HG03442 (cell line): Measurements from ENCODE around the gene ARID1B.

ENCODE experiments used
- ATAC-seq: cut with Tn5 transposase; IDR thresholded peaks from one replicate; pipeline ENCODE4 v1.9.1; 2021; ENCODE audit warnings: mild to moderate bottlenecking, moderate library complexity; ENCODE audit not compliant: unreplicated experiment

ARID1B gene

DNA sequence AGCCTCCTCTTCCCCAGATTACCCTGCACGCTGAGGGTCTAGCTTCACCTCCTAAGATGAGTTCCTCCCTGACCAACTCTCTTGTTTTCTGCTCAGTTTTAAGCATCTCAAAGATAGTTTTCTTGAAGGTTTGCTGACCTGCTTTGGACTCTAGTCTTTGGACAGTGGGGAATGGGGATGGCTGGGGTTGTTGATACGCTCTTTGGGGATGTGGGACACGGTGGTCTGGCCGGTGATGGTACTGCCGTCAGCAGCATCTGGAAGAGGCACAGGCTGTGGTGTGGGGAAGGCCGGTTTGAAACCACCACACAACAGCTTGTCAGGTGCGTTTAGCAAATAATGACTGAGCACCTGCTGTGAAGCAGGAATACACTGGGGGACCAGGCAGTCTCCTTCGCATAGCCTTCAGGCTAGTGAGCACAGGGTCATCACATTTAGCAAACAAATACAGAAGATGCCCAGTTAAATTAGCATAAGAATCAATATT lies 452.0 kb downstream of the ARID1B start:
- no peak for ATAC-seq

- no peak for ATAC-seq
These were observed 452.5 kb downstream of the ARID1B start for GRCh38 chr6:157229713-157230112.

DNA sequence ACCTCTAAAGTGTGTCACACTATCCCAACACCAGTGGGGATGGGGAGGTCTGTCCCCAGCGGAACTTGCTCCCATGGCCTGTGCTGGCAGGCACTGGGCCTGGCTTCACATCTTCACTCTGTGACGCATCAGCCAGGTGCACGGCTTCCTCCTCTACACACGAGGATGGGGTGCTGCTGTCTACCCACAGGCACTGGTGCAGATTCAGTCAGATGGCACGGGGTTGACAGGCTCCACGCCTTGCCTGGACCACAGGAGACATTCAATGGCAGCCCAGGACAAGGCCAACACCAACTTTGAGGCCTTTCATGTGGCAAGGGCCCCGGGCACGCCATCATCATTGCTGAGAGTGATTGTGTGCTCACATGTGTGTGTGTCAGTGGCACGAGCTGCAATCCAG lies 453.7 kb downstream of the ARID1B start:
- ATAC-seq, result no peak

- ATAC-seq, result no peak
These were observed 455.1 kb downstream of the ARID1B start for GRCh38 chr6:157232161-157232895.

- no peak for ATAC-seq
These were observed 456.0 kb downstream of the ARID1B start for GRCh38 chr6:157233156-157233555.

- no peak for ATAC-seq
These were observed 456.5 kb downstream of the ARID1B start for GRCh38 chr6:157233686-157234085.

DNA sequence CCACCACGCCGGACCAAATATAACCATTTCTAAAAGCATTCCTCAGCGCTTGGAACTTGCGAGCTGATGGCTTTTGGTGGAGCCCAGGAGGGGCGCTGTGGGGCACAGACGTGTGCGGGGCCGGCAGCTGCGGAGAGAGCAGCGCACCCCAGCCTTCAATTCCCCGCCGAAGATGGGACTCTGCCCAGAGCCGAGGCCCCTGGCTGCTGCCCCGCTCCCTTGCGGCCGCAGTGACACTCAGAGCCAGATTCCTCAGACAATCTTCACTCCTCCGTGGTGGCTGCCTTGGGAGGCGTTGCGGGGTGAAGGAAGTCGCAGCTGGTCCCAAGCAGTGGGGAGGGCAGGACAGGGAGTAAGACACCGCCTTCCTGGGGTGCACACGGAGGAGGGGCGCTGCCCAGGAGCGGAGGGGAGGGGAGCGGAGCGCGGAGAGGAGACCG lies 458.4 kb downstream of the ARID1B start:
- ATAC-seq, result no peak

DNA sequence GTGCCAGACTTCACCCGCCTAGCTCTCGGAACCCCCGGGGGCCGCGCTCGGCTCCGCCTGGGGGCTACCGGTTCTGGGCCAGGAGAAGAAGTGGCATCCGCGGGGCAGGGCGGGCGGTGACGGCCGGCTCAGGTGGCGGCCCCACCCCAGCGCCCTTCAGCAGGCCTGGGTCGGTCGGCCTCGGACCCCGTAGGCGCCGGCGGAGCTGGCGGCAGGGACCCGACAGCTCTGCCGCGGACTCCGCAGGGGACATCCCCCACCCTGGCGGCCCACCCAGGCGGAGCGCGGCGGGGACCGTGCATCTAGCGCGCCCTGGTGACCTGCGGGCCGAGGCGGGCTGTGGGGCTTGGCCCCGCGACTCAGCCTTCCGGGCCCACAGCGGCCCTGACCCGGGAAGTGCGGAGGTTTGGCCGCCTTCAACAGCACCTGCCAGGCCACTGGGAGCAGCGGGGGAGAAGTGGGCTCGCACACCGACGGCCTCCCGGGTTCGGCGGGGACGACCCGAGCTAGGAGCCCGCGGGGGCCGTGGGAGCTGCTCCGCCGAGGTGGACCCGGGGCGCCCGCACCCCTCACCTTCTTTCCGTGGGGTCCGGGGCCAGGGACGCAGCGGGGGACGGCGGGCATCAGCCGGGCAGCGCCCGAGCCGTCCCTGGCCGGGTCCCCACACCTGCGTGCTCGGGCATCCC lies 459.0 kb downstream of the ARID1B start:
- ATAC-seq, result no peak

GRCh38 chr6:157238346-157238745 lies 461.2 kb downstream of the ARID1B start:
- ATAC-seq, result no peak

DNA sequence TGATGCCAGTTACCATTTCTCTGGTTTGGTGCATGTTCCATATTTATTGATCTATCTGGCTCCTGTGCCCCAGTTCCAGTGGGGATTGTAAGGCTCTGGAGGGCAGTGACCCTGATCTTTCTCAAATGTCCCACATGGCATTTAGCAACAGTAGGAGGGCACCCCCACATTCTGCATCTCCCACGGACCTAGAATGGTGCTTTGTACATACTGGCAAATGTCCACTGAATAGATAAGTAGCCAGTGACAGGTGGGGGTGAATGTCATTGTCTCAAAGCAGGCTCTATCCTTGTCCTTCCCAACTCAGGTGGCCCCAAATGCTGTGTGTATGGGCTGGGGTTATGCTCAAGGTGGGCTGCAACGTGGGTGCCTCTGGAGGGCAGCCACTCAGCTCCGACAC lies 462.0 kb downstream of the ARID1B start:
- ATAC-seq, result no peak

DNA sequence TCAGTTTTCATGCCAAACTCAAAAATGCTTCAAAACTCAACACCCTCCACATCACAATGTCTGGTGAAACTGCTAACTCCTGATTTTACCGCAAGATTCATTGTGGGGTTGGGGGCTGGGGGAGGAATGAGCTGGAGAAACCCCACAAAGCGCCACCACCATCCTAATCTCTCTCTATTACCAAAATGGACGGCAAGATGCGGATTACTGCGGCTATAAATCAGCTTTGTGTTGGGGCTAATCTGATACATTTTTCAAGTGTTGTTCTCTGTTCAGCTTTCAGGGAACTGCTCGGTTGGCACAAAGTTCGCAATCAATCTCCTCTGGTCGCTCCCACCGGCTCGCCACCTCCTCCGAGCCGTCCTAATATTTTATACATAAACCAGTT lies 462.5 kb downstream of the ARID1B start:
- no peak for ATAC-seq

- no peak for ATAC-seq
These were observed 463.1 kb downstream of the ARID1B start for GRCh38 chr6:157240059-157240959.

DNA sequence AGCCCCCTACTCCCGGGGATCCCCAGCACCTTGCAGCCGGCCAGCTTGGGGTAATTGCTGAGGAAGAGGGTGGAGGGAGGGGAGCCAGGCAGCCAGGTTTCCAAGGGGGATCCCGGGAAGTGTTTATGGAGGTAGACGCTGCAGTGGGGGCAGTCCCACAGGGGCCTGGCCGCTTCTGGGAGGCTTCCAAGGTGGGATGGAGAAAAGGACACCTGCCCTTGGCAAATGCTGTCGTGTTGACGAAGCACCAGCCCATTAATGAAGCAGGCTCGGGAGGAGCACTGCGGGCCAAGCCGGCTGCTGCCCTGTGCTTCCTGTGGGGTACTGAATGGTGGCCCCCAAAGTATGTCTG lies 463.8 kb downstream of the ARID1B start:
- no peak for ATAC-seq

DNA sequence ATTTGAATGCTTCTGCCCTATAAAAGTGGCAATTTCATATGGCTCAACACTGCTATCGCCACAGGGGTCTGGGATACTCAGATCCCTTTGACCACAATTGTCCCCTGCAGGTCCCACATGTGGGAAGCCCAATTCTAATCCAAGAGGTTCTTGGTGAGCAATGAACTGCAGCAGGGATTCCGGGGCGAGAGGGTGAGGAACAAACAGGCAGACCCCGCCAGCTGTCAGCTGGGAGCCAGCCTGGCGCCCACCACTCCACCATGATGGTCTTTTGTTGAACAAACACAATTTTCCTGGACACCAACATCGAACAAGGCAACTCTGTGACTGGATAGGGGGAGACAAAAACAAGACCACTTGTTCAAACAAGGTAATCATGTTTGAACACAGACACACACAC lies 465.6 kb downstream of the ARID1B start:
- no peak for ATAC-seq

- ATAC-seq, result no peak
These were observed 467.0 kb downstream of the ARID1B start for GRCh38 chr6:157244175-157244574.

DNA sequence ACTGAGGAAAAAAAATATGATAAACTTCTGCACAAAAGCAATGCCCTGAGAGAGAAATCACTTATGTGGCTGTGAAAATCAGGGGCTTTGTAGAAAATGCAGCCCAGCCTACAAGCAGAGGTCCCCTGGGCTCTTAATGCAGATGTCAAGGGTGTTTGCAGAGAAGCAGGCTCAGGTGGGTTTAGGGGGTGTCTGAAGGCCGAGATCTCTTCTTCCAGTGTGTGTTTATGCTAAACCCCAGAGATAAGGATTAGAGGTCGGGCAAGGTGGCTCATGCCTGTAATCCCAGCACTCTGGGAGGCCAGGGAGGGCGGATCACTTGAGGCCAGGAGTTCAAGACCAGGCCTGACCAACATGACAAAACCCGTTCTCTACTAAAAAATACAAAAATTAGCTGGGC lies 467.6 kb downstream of the ARID1B start:
- ATAC-seq, result no peak

DNA sequence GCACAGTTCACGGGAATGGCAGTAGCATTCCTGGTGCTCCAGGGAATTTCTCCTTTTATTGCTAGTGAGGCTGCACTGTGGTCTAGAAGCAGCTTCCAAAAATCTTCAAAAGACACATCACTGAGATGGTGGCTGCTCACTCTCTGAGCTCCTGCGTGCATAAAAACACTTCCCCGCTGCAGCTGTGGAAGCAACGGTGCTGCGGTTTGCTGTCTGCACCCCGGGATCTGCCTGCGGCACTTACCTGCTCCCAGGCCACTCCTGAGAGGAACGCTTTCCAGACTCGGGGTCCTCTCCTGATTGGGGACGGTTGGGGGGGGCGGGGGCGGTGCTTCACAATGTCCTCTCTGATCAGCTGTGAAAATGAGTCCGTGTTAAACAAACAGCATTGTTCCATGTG lies 468.3 kb downstream of the ARID1B start:
- no peak for ATAC-seq

DNA sequence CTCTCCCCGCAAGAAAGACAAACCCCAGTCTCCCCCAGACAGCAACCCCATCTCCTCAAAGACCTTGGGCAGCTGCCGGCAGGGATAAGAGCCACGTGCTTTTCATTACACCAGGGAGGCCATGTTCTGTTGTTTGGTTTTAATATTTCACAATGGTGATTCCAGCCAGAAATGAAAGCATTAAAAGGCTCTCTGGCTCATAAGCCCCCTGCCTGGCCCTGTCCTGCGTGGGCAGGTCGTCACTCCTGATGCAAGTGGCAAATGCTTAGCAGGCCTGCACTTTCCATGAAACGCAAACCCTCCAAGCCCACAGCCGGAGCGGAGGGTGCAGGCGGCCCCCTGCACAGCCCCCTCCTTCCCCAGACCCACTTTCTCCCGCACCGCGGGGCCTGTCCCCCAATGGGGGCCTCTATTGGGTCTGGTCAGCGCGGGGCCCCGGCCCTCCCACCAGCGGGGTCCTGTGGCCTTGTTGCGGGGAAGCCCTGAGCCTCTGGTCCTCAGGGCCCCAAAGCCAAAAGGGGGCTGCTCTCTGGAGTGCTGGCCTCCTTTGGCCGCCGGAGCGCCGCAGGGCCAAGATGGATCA lies 469.0 kb downstream of the ARID1B start:
- no peak for ATAC-seq

DNA sequence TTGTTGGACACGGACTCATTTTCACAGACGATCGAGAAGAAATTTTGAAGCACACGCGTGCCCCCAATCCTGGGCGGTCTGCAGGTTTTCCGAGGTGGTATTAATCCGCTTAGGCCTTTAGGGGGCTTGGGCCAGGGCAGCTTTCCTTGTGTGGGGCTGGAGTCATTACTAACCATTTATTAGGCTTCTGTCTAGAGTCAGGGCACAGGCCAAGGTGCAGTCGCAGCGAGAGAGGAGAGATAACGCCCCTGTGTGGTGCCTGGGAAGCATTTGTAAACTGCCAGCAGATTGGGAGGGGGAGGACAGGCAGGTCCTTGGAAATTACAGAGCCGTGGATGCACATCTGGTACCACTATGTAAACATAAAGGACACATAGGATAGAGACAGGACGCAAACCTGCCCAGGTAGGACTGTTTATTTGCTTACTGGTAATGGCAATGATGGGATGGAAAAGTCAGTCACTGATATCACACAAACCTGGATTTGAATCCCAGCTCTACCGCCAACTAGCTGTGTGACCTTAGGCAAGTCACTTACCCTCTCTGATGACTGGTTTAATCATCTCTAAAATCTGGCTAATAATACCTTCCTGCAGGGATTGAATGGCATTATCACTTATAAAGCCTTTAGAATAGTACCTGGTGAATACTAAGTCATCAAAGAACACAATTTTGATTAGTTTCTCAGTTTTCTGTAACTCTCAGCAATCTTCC lies 469.8 kb downstream of the ARID1B start:
- ATAC-seq, result no peak

DNA sequence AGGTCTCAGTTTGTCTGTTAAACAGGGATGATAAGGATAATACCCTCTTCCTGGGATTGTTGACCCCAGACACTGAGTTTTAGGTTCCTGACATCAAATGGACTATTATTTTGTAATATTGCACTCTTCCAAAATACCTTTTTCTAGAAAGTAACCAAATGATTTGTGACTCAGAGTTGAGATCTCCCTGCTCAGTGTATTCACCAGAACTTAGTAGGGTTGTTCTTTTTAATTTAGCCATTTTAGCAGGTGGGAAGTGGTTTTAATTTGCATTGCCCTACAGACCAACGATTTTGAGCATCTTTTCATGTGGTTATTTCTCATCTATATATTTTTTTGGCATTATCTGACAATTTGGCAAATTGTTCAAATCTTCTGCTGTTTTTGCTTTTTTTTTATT lies 471.1 kb downstream of the ARID1B start:
- ATAC-seq, result no peak

GRCh38 chr6:157249826-157250225 lies 472.6 kb downstream of the ARID1B start:
- no peak for ATAC-seq
